OCI-M1 (cell line): Measurements from ENCODE around the gene PPFIA3.
"Not testable (repeated sequence)": the region's sequence is repeated elsewhere in the genome, so short reads cannot be mapped to it uniquely, and the experiment has no call there.

Experiments
- DNase-seq: peaks from one replicate; lab custom pipeline; 2025; lab: John Stamatoyannopoulos, UW

The PPFIA3 gene

DNA sequence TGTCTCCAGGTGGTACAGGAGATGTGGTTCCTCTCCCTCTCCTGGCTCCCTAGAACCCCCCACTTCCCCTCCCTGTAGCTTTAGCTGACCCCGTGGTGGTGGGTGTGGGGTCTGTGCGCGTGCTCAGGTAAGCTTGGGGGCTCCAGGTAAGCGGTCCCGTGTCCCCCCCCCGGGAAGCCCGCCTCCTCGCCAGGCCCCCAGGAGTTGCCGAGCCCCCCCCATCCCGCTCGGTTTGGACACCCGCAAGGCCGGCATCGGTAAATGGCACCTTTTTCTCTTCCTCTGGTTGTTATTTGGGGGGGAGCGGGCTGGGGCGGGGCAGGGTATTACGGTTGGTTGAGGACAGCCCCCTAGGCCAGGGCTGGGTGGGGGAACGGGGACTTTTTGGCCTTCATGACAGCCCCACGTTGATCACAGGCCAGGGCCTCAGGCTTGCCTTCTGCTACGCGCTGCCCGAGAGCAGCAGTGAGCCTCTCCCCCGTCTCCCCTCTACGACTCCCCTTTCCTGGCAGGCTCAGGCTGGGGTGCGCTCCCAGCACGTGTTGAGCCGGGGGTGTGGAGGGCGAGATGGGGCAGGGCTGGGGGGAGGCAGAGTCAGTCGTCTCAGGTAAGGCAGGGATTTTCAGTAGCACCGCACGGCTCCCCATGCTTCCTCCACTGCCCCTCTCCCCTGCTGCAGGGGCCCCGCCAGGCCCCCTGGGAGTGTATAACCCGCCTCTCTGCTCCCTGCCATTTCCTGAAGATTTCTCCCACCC, 15.8 kb upstream of the PPFIA3 start:
- no peak for DNase-seq

GRCh38 chr19:49104229-49104864, 15.0 kb upstream of the PPFIA3 start:
- no peak for DNase-seq

- peak; percentile 72 for DNase-seq
These were observed 12.7 kb upstream of the PPFIA3 start for GRCh38 chr19:49106648-49107135.

DNA sequence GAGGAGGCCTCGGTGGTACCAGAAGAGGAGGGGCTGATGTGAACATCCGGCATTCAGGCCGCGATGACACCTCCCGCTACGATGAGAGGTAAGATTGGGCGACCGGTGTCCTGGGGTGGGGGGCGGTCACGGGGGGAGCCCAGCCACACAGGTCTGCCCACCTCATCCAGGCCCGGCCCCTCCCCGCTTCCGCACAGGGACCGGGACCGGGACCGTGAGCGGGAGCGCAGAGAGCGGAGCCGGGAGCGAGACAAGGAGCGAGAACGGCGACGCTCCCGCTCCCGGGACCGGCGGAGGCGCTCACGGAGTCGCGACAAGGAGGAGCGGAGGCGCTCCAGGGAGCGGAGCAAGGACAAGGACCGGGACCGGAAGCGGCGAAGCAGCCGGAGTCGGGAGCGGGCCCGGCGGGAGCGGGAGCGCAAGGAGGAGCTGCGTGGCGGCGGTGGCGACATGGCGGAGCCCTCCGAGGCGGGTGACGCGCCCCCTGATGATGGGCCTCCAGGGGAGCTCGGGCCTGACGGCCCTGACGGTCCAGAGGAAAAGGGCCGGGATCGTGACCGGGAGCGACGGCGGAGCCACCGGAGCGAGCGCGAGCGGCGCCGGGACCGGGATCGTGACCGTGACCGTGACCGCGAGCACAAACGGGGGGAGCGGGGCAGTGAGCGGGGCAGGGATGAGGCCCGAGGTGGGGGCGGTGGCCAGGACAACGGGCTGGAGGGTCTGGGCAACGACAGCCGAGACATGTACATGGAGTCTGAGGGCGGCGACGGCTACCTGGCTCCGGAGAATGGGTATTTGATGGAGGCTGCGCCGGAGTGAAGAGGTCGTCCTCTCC, 11.5 kb upstream of the PPFIA3 start:
- no peak for DNase-seq

DNA sequence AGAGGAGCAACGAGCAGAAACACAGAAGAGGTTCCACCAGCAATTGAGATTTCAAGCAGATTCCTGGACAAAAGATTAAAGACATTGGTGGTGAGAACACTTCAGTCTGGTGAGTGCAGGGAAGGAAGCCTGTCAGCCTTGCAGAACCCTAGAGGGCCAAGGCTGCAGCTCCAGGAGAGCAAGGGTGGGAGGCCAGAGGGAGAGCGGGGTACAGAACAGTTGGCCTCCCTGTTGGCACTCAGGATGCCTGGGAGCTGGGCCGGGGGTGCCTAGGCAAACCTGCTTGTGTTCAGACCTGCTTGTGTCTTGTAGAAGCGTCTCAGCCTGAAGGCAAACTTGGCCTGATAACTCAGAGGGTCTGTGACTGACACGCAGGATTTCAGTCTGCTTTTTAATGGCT, 10.3 kb upstream of the PPFIA3 start:
- DNase-seq: no peak

DNA sequence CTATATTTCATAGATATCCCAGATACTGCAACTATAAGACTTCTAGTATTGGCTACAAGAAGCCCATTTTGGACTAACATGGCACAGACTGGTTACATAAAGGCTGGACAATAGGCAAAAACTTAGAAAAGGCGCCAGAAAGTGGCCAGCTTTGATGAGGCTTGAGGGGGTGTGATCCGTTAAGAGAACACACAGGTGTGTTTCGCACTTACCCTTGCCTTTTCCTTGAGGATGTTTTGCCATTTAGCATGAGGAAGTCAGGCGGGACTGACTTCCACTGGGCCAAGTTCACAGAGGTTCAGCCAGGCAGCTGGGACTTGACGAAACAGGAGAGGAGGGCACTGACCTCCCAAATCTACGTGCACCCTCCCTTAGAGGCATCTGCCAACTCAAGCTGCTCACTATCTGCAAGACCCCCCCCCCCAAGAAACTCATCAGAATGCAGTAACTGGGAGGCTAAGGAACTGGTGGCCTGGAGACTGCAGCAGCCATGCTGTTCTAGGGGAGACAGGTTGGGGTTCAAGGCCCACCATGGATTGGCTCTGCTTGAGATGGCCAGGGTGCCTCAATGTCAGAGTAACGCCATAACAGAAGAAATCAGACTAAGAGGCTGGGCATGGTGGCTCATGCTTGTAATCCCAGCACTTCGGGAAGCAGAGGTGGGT, 9.6 kb upstream of the PPFIA3 start:
- DNase-seq: no peak

- DNase-seq: peak; percentile 35
These were observed 8.8 kb upstream of the PPFIA3 start for GRCh38 chr19:49110567-49110966.

- peak; percentile 70 for DNase-seq
These were observed 7.9 kb upstream of the PPFIA3 start for GRCh38 chr19:49111218-49111998.

DNA sequence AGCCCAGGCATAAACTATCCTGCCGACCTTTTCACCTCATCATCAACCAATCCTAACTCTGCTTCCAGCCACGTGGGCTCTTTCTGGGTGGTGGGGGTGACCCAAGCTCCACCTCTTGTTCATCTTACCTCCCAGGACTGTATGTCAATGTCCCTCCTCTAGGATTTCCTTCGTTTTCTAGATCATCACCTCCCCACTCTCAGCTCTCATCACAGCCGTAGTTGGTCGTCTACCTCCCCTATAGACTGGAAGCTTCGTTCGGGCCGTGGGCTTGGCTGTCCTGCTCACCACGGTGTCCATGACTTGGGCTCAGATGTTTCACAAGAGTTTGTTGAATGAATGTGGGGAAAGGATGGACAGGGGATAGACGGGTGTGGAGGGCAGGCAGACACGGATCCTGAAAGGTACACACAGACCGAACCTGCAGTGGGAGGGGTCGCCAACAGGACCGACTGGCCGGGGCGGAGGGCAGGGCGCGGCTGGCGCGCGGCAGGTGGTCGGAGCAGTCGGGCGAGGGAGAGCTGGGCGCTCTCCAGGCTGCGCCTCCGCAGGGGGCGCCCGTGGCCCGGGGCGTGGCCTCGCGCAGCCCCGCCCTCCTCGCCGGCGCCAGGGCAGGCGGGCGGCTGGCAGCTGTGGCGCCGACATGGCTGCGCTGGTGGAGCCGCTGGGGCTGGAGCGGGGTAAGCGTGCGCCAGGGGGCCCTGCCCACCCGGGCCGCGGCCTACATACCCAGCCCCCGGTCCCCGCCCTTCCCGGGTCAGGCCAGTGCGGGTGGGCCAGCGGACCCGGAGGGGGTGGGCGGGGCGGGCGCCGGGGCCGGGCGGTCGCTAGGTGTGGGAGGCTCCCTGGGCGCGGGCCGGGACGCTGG, 5.3 kb upstream of the PPFIA3 start, which contains the start of gene LIN7B:
LIN7B (plus strand) TSS at position 609 of the 868 bp plus-strand sequence; CDS start at position 644, 35 bp downstream.
- peak; percentile 89 for DNase-seq

DNA sequence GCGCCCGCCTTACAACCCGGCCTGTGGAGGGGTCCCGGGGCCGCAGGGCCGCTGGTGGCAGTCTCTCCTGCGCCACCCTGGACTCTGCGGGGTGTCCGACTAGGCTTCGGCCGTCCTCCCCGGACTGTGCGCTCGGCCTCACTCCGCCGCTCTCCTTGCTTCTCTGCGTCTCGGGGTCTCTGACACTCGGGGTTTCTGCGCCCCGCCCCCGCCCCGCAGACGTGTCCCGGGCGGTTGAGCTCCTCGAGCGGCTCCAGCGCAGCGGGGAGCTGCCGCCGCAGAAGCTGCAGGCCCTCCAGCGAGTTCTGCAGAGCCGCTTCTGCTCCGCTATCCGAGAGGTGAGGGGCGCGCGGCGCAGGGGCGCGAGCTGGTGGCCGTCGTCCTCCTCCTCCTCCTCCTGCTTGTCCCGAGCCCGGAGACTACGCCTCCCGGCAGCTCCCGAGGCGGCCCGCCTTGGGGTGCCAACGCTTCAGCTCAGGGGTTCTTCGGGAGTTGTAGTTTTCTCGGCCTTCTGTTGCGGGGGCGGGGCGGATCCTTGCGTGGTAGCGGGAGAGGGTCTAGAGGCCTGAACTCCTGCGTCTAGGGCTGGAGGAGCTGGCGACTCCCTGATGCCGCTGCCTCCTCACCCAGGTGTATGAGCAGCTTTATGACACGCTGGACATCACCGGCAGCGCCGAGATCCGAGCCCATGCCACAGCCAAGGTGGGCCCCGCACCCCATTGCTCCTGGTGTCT, 4.5 kb upstream of the PPFIA3 start:
- no peak for DNase-seq

GRCh38 chr19:49116544-49116943, 2.8 kb upstream of the PPFIA3 start:
- DNase-seq: peak; percentile 78

GRCh38 chr19:49117677-49118564, 1.4 kb upstream of the PPFIA3 start:
- no peak for DNase-seq

- DNase-seq: peak; percentile 98
These were observed 556 bp upstream of the PPFIA3 start, which contains the start of gene C19orf73 for GRCh38 chr19:49118565-49119410. TSS of gene C19orf73 (minus strand) at chr19:49119143. CDS start at chr19:49119022, 121 bp downstream.

DNA sequence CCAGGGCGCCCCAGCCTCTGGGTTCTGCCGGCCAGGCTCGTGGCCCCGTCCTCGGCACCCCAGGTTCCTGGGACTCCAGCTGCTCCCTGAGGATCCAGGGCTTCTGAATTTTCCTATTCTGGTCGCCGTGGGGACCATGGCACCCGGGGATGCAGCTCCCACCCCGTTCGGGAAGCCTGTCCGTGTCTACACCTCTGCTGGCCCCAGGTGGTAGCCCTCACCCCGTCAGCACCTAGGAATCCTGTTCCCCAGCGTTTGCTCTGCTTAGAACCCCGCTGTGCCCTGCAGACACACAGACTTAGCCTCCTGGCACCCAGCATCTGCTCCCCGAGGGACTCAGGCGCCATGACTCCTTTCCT, 960 bp downstream of the PPFIA3 start:
- no peak for DNase-seq

- no peak for DNase-seq
These were observed 1.5 kb downstream of the PPFIA3 start for GRCh38 chr19:49120868-49121267.

DNA sequence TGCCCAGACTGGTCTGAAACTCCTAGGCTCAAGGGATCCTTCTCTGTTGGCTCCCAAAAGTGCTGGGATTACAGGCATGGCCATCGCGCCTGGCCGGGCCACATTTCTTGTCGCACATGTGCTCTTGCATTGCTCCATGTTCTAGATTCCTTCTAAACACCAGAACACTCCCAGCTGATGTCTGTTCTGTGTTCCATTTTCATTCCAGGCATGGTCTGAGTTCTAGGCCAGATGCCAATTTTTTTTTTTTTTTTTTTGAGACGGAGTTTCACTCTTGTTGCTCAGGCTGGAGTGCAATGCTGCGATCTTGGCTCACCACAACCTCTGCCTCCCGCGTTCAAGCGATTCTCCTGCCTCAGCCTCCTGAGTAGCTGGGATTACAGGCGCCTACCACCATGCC, 2.5 kb downstream of the PPFIA3 start:
- DNase-seq: peak; percentile 49

DNA sequence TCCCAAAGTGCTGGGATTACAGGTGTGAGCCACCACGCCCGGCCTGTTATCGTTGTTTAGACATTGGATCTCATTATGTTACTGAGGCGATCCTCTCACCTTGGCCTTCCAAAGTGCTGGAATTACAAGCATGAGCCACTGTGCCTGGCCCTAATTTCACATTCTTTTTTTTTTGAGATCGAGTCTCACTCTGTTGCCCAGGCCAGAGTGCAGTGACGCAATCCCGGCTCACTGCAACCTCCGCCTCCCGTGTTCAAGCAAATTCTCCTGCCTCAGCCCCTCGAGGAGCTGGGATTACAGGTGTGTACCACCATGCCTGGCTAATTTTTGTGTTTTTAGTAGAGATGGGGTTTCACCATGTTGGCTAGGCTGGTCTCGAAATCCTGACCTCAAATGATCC, 3.9 kb downstream of the PPFIA3 start:
- not testable (repeated sequence) for DNase-seq
